HUES6 (cell line): ENCODE measurements around the gene NELFB.

Experiments
- H3K27ac ChIP-seq: 2 replicates; pipeline ENCODE4 v1.7.0; 2013; ENCODE audit warnings: low read depth, mild to moderate bottlenecking, low read length, inconsistent platforms
- H3K27me3 ChIP-seq: 2 replicates; pipeline ENCODE4 v1.6.1; 2013; ENCODE audit warnings: low read length; ENCODE audit not compliant: control insufficient read depth, insufficient read depth
- H3K36me3 ChIP-seq: 2 replicates; pipeline ENCODE4 v1.6.1; 2013; ENCODE audit warnings: low read length; ENCODE audit not compliant: control insufficient read depth, insufficient read depth
- H3K4me1 ChIP-seq: 2 replicates; pipeline ENCODE4 v1.6.1; 2013; ENCODE audit warnings: low read length; ENCODE audit not compliant: control insufficient read depth, insufficient read depth
- H3K4me3 ChIP-seq: 2 replicates; pipeline ENCODE4 v1.5.1; 2013; ENCODE audit warnings: low read depth, low read length
- H3K9ac ChIP-seq: one replicate; pipeline ENCODE4 v1.6.1; 2013; ENCODE audit warnings: mild to moderate bottlenecking, low read length
- H3K9me3 ChIP-seq: 2 replicates; pipeline ENCODE4 v1.6.1; 2013; ENCODE audit warnings: low read depth, low read length; ENCODE audit not compliant: control insufficient read depth, insufficient read depth

Gene NELFB

DNA sequence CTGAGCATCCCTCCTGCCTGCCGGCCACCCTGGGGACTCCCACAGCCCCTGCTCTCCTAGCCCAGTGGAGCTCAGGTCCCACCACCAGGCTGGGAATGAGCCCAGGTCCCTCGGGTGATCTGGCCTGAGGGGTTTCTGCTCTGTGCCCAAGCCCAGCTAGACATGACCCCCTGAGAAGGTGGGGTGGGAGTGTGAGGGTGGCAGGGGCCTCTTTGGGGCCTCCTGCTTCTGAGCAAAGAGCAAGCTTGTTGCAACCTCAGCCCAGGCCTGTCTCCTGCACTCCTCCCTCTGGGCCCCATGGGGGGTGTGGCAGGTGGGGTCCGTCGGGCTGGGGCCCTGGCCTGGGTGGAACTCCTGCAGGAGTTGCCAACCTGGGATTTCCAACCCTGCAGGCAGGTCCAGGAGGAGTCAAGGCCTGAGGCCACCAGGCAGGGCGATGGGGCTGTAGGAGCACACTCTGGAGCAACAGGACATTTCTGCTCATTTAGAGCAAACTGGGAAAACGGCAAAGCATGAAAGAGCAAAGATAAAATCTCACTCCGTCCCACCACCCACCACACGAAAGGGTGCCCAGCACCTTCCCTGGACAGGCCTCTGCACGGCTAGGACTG lies 58.3 kb downstream of the NELFB start:
- Histone ChIP-seq H3K9me3 (no peaks in the 10 kb centered on the region), H3K27me3 (no peaks in the 10 kb centered on the region), H3K27ac (no peak overlapping the region), H3K4me3 (no peak overlapping the region), H3K4me1 (peaks cover 35% of the 10 kb centered on the region), H3K36me3 (no peaks in the 10 kb centered on the region), H3K9ac (no peak overlapping the region)

DNA sequence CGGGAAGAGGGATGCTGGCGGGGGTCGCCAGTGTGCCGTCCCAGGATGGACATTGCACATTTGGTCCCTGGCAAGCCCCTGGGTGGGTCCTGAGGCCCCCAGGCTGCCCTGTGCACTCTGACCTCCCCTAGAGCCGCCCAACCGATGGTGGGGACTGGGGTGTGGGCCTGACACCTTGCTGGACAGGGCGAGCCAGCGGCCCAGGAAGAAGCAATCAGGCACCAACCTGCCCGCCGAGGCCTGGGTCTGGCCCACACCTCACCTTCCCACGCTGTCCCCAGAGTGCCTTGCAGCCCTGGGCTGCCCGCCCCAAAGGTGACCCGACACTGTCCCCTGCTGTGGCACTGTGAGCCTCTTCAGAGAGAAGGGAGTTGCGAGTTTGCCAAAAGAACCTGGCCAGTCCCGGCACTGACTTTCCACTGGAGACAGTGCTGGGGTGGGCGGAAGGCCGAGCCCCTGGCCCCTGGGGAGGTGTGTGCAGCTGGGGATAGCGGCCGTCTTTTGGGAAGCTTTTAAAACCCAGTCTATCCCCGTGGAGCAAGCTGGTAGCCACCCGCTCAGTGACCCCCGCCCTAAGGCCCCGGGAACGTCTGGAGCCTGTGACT lies 58.9 kb downstream of the NELFB start:
- no peak overlapping the region for H3K9ac ChIP-seq
- no peaks in the 10 kb centered on the region for H3K9me3 ChIP-seq
- peaks cover 35% of the 10 kb centered on the region for H3K4me1 ChIP-seq
- H3K27me3 ChIP-seq, result no peaks in the 10 kb centered on the region
- H3K36me3 ChIP-seq, result no peaks in the 10 kb centered on the region
- no peak overlapping the region for H3K4me3 ChIP-seq
- no peak overlapping the region for H3K27ac ChIP-seq

DNA sequence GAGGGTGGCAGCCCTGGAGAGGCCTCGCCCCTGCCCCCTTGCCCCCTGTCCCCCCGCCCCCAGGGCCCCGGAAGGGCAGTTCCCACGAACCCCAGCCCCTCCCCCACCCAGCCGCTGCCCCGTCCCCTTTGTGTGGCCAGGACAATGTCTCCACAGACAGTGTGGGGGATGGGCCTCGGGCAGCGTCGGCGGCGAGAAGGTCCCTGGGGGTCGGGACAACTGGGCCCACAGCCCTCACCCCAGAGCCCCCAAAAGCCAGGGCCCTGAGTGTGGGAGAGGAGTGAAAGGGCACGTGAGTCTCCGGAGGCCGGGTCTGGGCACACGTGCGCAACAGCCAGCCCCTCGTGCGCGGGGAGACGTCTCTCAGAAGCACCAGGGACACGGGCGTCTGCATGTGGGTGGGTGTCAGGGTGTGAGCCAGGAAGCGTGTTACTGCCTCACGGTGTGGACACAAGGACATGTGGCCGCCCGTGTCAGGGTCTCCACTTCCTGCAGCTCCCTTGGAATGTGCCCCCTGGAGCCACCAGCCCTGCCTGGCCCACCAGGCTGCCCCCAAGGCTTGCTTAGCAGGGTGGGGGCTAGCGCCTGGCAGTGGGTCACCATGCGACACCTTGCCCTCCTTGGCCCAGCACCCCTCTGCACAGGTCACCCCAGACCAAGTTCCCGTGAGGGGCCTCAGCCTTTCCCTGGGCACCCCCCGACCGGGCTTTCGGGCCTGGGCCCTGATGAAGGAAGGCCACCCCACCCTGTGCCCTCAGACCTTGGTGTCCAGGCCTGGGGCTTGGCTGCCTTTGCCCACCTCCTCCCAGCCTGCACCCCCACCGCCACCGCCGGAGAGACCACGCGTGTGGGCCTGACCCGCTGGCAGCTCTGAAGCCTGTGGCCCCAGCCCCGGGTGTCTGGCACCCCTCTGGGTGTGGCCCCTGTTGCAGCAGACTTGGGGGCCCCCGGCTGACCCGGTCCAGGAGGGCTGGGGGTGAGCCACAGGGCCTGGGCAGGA lies 59.7 kb downstream of the NELFB start:
- H3K27ac ChIP-seq, result no peak overlapping the region
- no peaks in the 10 kb centered on the region for H3K27me3 ChIP-seq
- peaks cover 35% of the 10 kb centered on the region for H3K4me1 ChIP-seq
- no peaks in the 10 kb centered on the region for H3K36me3 ChIP-seq
- no peak overlapping the region for H3K4me3 ChIP-seq
- no peak overlapping the region for H3K9ac ChIP-seq
- H3K9me3 ChIP-seq, result no peaks in the 10 kb centered on the region

DNA sequence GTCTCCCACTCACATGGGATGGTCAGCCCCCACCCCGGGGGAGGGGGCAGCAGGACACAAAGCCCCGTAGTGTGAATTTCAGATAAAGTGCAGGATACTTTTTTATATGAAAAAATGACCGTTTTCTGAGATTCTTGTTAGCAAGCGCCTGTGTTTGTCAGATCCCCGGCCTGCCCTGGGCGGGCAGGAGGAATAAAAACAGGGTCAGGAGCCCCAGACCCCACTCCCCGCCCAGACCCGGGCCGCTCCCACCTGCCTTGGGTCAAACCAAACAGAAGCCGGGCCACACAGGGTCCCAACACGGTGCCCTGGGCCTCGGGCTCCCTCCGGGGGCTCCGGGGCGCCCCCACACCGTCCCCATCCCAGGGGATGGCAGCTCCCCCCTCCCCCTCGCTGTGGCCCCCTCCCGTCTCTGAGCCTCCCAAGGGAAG lies 60.5 kb downstream of the NELFB start:
- H3K4me3 ChIP-seq, result no peak overlapping the region
- H3K9me3 ChIP-seq, result no peaks in the 10 kb centered on the region
- no peak overlapping the region for H3K27ac ChIP-seq
- no peak overlapping the region for H3K9ac ChIP-seq
- H3K36me3 ChIP-seq, result no peaks in the 10 kb centered on the region
- H3K4me1 ChIP-seq, result peaks cover 37% of the 10 kb centered on the region
- no peaks in the 10 kb centered on the region for H3K27me3 ChIP-seq

DNA sequence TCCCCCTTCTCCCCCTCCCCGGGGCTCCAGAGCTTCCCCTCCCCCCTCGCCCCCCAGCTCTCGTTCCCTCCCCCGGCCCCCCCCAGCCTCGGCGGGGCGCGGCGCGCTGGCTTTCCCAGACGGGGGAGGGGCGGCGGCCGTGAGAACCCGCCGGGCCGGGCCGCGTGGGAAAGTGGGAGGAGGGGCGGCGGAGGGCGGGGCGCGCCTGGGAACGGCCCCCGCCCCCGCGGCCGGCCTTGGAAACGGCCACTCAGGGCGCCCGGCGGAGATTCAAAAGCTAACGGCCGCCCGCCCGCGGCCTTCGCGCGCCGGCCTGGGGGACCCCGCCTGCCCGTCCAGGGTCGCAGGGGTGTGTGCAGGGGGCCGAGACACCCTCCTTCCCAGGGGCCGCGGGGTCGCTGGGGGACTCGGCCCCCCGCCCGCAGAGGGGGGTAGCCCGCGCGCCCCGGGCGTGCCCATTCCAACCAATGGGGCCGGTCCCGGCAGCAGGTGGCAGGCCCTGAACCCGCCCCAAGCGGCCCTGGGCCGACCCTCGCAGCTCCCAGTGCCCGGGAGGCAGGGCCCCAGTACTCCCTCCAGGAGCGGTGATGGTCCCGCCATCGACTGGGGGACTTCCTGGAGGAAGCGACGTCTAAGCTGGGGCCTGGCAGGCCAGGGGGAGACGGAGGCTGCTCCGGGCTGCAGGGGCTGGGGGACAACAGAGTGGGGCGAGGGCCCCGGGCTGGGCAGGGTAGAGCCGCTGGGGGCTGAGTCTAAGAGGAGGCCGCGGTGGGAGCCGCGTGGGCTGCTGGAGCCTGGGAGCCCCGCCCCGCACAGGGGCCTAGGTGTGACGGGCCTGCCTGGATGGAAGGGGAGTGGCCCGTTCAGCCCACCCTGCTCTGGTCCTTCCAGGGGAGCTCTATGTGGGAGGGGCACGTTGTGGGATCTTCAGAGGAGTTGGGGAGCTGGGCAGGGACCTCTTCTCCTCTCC lies 61.2 kb downstream of the NELFB start:
- Histone ChIP-seq H3K36me3 (no peaks in the 10 kb centered on the region), H3K9ac (peak overlapping the region; percentile 45), H3K27me3 (no peaks in the 10 kb centered on the region), H3K9me3 (no peaks in the 10 kb centered on the region), H3K4me1 (peaks cover 36% of the 10 kb centered on the region), H3K4me3 (peak overlapping the region; percentile 47), H3K27ac (no peak overlapping the region)

DNA sequence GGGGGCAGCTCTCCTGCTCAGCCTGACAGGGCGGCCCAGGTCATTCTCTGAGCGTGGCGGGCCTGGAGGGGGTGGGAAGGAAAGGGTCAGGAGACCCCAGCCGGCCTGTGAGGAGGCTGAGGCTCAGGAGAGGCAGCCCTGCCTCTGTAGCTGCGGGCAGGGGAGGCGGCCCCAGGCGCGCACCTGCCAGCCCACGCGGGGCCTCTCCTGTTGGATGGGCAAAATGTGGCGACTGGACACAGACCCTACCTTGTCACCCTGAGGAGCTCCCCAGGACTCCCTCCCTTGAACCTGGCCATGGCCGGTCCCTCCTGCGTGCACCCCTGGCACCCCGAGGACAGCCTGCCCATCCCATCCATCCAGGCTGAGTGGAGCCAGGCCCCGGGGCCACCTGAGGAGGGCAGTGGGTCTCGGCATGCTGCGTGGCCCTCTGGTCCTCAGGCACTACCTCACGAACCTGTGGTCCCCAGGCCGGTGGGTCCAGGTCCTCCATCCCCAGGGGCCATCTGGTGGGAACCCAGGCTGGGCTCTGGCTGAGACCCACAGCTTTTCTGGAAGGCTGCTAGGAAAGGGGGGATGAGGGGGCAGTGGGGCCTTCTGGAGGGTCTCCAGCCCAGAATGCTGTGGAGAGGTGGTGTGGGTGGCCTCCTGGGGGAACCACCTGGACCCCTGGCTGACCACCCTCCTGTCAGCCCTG lies 62.0 kb downstream of the NELFB start:
- H3K9ac ChIP-seq, result no peak overlapping the region
- H3K9me3 ChIP-seq, result no peaks in the 10 kb centered on the region
- H3K4me3 ChIP-seq, result no peak overlapping the region
- peaks cover 3% of the 10 kb centered on the region; the same call in 1 of the 2 replicates for H3K27me3 ChIP-seq
- H3K27ac ChIP-seq, result no peak overlapping the region
- peaks cover 31% of the 10 kb centered on the region for H3K4me1 ChIP-seq
- H3K36me3 ChIP-seq, result no peaks in the 10 kb centered on the region

DNA sequence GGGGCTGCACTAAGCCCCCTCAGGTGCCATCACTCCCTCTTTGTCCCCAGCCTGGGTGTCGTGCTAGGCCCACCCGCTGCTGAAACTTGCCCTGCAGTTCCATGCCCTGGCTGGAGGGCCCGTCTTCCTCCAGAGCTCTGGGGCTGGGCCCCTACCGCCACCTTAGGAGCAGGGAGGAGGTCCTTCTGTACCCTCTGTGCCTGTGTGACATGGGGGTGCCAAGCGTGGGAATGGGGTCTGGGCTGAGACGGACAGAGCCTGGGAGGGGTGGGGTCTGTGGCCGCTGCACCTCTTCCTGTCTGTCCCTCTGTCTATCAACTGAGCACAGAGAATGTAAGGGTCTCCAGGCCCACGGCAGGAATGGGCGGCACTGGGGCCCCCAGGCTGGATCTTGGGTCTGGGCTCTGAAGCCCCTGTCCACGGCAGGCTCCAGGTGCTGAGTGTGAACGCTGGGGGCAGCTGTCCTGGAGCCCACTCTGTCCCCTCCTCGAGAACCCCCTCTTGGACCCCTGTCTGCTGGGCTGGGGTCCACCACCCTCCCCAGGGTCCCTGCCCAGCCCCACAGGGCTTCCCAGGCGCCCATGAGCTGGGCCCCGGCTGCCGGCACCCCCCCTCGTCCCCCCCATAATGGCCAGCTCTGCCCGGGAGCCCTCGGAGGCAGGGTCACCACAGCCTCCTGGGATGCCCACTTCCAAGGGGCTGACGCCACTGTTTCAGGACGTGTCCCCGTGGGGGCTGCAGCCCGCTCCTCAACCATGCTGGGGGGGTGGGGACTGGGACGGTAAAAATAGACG lies 62.8 kb downstream of the NELFB start:
- H3K9ac ChIP-seq, result no peak overlapping the region
- H3K9me3 ChIP-seq, result no peaks in the 10 kb centered on the region
- no peak overlapping the region for H3K4me3 ChIP-seq
- no peaks in the 10 kb centered on the region for H3K36me3 ChIP-seq
- H3K27me3 ChIP-seq, result peaks cover 4% of the 10 kb centered on the region; the same call in 1 of the 2 replicates
- peaks cover 31% of the 10 kb centered on the region for H3K4me1 ChIP-seq
- H3K27ac ChIP-seq, result no peak overlapping the region

DNA sequence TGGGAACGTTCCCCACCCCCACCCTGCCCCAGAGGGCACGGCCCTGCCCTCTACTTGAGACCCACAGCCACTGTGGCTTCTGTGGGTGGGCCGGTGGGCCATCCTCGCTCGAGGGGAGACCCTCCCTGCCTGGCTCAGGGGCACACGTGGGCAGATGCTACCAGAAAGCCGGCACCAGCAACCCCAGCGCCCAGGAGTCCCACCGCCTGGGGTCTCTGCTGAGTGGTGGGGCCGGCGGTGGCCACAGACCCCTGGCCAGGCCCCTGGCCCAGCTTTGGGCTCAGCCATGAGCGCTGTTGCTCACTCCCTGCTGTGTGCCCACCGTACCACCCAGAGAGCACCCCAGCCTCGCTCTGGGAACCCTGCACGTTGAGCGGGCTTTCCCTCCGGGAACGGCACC lies 63.5 kb downstream of the NELFB start:
- Histone ChIP-seq H3K9ac (no peak overlapping the region), H3K27me3 (peaks cover 4% of the 10 kb centered on the region; the same call in 1 of the 2 replicates), H3K9me3 (no peaks in the 10 kb centered on the region), H3K36me3 (no peaks in the 10 kb centered on the region), H3K27ac (no peak overlapping the region), H3K4me3 (no peak overlapping the region), H3K4me1 (peaks cover 31% of the 10 kb centered on the region)

DNA sequence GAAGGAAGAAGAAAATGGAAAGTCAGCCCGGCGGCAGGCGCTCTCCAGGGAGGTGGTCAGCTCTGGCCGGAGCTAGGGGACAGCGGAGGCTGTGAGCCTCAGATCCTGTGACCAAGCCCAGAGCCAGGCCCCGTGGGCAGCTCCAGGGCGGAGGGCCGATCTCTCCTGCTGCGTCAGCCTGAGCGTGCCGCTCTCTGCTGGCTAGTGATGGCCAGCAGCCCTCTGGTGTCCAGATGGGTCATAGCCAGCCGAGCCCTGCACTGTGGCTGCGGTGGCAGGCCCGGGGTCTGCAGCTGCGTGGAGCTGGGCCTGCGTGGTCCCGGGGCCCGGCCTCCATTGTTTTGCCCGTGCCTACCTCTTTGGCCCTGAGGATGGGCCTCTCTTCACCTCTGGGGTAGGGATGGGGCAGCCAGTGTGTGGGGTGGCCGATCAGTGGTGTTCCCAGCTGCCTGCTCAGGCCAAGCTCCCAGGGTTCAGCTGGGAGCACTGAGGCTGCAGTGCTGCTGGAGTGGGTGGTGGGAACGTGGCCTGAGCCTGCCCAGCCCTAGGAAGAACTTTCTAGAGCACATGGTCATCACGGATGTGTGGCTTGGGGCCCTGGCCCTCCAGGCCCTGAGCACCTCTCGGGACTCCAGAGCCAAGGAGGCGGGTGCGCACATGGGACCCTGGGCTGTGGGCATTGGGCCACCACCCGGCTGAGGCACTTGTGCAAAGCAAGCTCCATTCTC lies 64.0 kb downstream of the NELFB start:
- H3K27ac ChIP-seq, result no peak overlapping the region
- H3K27me3 ChIP-seq, result peaks cover 4% of the 10 kb centered on the region; the same call in 1 of the 2 replicates
- H3K4me1 ChIP-seq, result peaks cover 28% of the 10 kb centered on the region
- no peaks in the 10 kb centered on the region for H3K9me3 ChIP-seq
- H3K36me3 ChIP-seq, result no peaks in the 10 kb centered on the region
- H3K4me3 ChIP-seq, result no peak overlapping the region
- H3K9ac ChIP-seq, result no peak overlapping the region
